ENCODE data around the gene FKBP3. TPM values are rescaled to one million over a fixed set of nuclear protein-coding genes. Genes with fewer than 3 reads are reported as not detected.
A peak's percentile ranks its signal among the peaks of the same experiment; 100 is the strongest.

FKBP3 gene
- total and polyA plus RNA-seq, 2 experiments from 2014 or later = 114 to 699 TPM

DNA sequence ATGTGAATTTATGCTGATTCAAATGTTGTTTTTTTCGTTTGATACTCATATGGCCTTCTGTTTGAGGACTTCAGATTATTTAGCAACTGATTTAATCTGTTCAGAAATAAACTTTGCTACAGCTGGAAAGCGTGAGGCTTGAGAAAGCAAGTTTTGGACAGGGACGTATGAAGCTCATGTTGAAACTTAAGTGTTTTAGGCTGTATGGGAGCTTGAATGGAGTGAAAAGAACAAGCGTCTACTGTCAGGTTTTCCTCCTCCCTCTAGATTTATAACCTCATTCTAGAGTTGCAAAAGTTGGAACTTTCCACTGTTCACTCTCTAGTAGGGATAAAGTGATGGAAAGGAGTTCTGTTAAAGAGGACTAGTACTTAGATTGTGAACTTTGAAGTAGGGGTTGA, 49.3 kb downstream of the FKBP3 start:
- peak overlapping the region; percentile 98 for H3K4me3 ChIP-seq
- peaks cover 40% of the 10 kb centered on the region for H4K20me1 ChIP-seq (replicated peaks; ENCODE audit: insufficient read depth)
- peak overlapping the region; percentile 100 for H3K4me3 Mint-ChIP-seq
- no peaks in the 10 kb centered on the region; the same call in none of the 2 replicates for H3K4me1 ChIP-seq (ENCODE audit: insufficient read depth)
- TF ChIP-seq, protein P1, sequence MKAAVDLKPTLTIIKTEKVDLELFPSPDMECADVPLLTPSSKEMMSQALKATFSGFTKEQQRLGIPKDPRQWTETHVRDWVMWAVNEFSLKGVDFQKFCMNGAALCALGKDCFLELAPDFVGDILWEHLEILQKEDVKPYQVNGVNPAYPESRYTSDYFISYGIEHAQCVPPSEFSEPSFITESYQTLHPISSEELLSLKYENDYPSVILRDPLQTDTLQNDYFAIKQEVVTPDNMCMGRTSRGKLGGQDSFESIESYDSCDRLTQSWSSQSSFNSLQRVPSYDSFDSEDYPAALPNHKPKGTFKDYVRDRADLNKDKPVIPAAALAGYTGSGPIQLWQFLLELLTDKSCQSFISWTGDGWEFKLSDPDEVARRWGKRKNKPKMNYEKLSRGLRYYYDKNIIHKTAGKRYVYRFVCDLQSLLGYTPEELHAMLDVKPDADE (IDR thresholded peaks at IDR 0.05) = no peak
- TF ChIP-seq ZNF462 (CRISPR knock-in tag; IDR thresholded peaks at IDR 0.05) = no peak
- TF ChIP-seq EZH2 (IDR thresholded peaks at IDR 0.05; ENCODE audit: low read depth, unreplicated experiment) = no peak
- no peak for TF ChIP-seq STAT1 (IDR thresholded peaks at IDR 0.05; ENCODE audit: unreplicated experiment)
- TF ChIP-seq EZH2phosphoT487 (IDR thresholded peaks at IDR 0.05; ENCODE audit: unreplicated experiment) = no peak
- no peak for TF ChIP-seq ZNF114 (CRISPR knock-in tag; IDR thresholded peaks at IDR 0.05)
- no peak for TF ChIP-seq CREB1 (CRISPR knock-in tag; IDR thresholded peaks at IDR 0.05; ENCODE audit: low read depth)
- TF ChIP-seq CTCF (conservative IDR thresholded peaks at IDR 0.05; ENCODE audit: low read depth in 2 of 2) = no peak
- no peak for TF ChIP-seq REST (IDR thresholded peaks at IDR 0.05; ENCODE audit: unreplicated experiment)
- TF ChIP-seq ZNF331 (CRISPR knock-in tag; IDR thresholded peaks at IDR 0.05; ENCODE audit: low read depth) = no peak
- TF ChIP-seq NANOG (IDR thresholded peaks at IDR 0.05; ENCODE audit: borderline replicate concordance) = no peak
- no peak for TF ChIP-seq JUNB (IDR thresholded peaks at IDR 0.05; ENCODE audit: unreplicated experiment)
- no peak for TF ChIP-seq POLR2AphosphoS5 (IDR thresholded peaks at IDR 0.05; ENCODE audit: low read depth)
- H3K4me1 Mint-ChIP-seq = peaks cover 21% of the 10 kb centered on the region
- peaks cover 3% of the 10 kb centered on the region; the same call in 2 of the 3 replicates for H3K36me3 Mint-ChIP-seq (ENCODE audit: low read depth)
- no peaks in the 10 kb centered on the region for H3K36me3 ChIP-seq (ENCODE audit: insufficient read depth)
- 0 out of 3 replicates have a peak, but pooled peaks cover under 1% of the 10 kb centered on the region for H3K9me3 Mint-ChIP-seq
- ATAC-seq (no peak), DNase-seq (ENCODE audit: low spot score) (no peak)
- H3K9me2 ChIP-seq (ENCODE audit: insufficient read depth) = no peaks in the 10 kb centered on the region
- no peak overlapping the region for H2AFZ ChIP-seq
- H3K27ac ChIP-seq (ENCODE audit: low read depth) = no peak overlapping the region
- H3K27me3 ChIP-seq (ENCODE audit: insufficient read depth) = no peaks in the 10 kb centered on the region
- H3K79me2 ChIP-seq (replicated peaks; ENCODE audit: insufficient read depth) = peaks cover 60% of the 10 kb centered on the region
- peak overlapping the region; percentile 89 for H3K4me2 ChIP-seq
- H3K27ac Mint-ChIP-seq = peak overlapping the region; percentile 92
- no peaks in the 10 kb centered on the region for H3F3A ChIP-seq (replicated peaks; ENCODE audit: low read depth)
- H3K27me3 Mint-ChIP-seq (ENCODE audit: insufficient read depth, low read depth, poor library complexity) = peaks cover 12% of the 10 kb centered on the region
